GM12878 (cell line): Measurements from ENCODE around the gene IL4. TPM values are rescaled to one million over a fixed set of nuclear protein-coding genes. Genes with fewer than 3 reads are reported as not detected.

Experiments
- polyA plus RNA-seq, 11 experiments: library from polyadenylated mRNA; depleted of rRNA in 4 of 11; unstranded in 6 of 11; stranded (reverse) in 5 of 11; fragments of >200 nt; fragmentation: Nextera tagmentation in 4 of 11; fragmentation: Illumina TruSeq in 1 of 11; extraction: Ambion mirVana in 4 of 11; extraction: Trizol in 1 of 11; gene quantifications; 1 replicate in 1 of 11; 2 replicates in 10 of 11; pipeline versions ENCODE4 v1.2.1 to v1.2.3, GENCODE V29; 2011 to 2016; ENCODE audit warnings: inconsistent platforms in 2 of 11, missing spikeins in 2 of 11, low read depth in 1 of 11
- total RNA-seq, 4 experiments: library from RNA; depleted of rRNA in 3 of 4; stranded (reverse); fragments of >200 nt in 3 of 4; fragmentation: Illumina TruSeq in 1 of 4; extraction: Trizol in 1 of 4; gene quantifications; 2 replicates each; pipeline versions ENCODE4 v1.2.1 to v1.2.3, GENCODE V29; 2013 to 2021

IL4 gene
- total and polyA plus RNA-seq, 10 of the 15 experiments (the other 5 are each of a cell fraction or from before 2014, with no cell fraction given), result 0.20 to 0.80 (median 0.50) TPM; not detected in 7

Other genes starting within 250 kb of the IL4 start
Only the 7 nearest of the 12 such genes appear.
- not detected in 2 replicates for gene IL5, start 130.5 kb upstream of the IL4 start, total RNA-seq (2014; rRNA removed)
- gene IL5, start 130.5 kb upstream of the IL4 start, total RNA-seq (2014; rRNA removed; fragmentation: Illumina TruSeq; extraction: Trizol), result not detected in 2 replicates
- not detected in 2 replicates for gene IL5, start 130.5 kb upstream of the IL4 start, total RNA-seq (2021)
- gene IL5, start 130.5 kb upstream of the IL4 start, polyA plus RNA-seq (2011; rRNA removed), result not detected in 2 replicates
- gene IL5, start 130.5 kb upstream of the IL4 start, polyA plus RNA-seq (2014; fragmentation: Illumina TruSeq; extraction: Trizol), result not detected in 2 replicates
- not detected for gene IL5, start 130.5 kb upstream of the IL4 start, polyA plus RNA-seq (2014; fragmentation: Nextera tagmentation; extraction: Ambion mirVana)
- not detected in 2 replicates for gene IL5, start 130.5 kb upstream of the IL4 start, polyA plus RNA-seq (2014; rRNA removed)
- not detected for gene IL5, start 130.5 kb upstream of the IL4 start, polyA plus RNA-seq (2016; fragmentation: Nextera tagmentation; extraction: Ambion mirVana)
- 23.6 and 29.2 TPM in 2 replicates for gene RAD50, start 117.0 kb upstream of the IL4 start, total RNA-seq (2014; rRNA removed)
- gene RAD50, start 117.0 kb upstream of the IL4 start, total RNA-seq (2014; rRNA removed; fragmentation: Illumina TruSeq; extraction: Trizol), result 55.2 and 59.2 TPM in 2 replicates
- 43.7 and 48.6 TPM in 2 replicates for gene RAD50, start 117.0 kb upstream of the IL4 start, total RNA-seq (2021)
- 47.2 and 67.3 TPM in 2 replicates for gene RAD50, start 117.0 kb upstream of the IL4 start, polyA plus RNA-seq (2011; rRNA removed)
- 46.8 and 52.9 TPM in 2 replicates for gene RAD50, start 117.0 kb upstream of the IL4 start, polyA plus RNA-seq (2014; fragmentation: Illumina TruSeq; extraction: Trizol)
- 10 to 100 TPM; 12.8 to 19.5 TPM for gene RAD50, start 117.0 kb upstream of the IL4 start, polyA plus RNA-seq (2014; fragmentation: Nextera tagmentation; extraction: Ambion mirVana)
- gene RAD50, start 117.0 kb upstream of the IL4 start, polyA plus RNA-seq (2014; rRNA removed), result 20.9 and 23.7 TPM in 2 replicates
- gene RAD50, start 117.0 kb upstream of the IL4 start, polyA plus RNA-seq (2016; fragmentation: Nextera tagmentation; extraction: Ambion mirVana), result 10 to 100 TPM; 67.6 to 68.6 TPM
- 0.05 and 0.40 TPM in 2 replicates for gene IL13, start 15.8 kb upstream of the IL4 start, total RNA-seq (2014; rRNA removed)
- not detected in 2 replicates for gene IL13, start 15.8 kb upstream of the IL4 start, total RNA-seq (2014; rRNA removed; fragmentation: Illumina TruSeq; extraction: Trizol)
- gene IL13, start 15.8 kb upstream of the IL4 start, total RNA-seq (2021), result not detected in 2 replicates
- 0.11 and 0.13 TPM in 2 replicates for gene IL13, start 15.8 kb upstream of the IL4 start, polyA plus RNA-seq (2011; rRNA removed)
- 0.06 TPM in 1 of 2 replicates, not detected in the other for gene IL13, start 15.8 kb upstream of the IL4 start, polyA plus RNA-seq (2014; fragmentation: Illumina TruSeq; extraction: Trizol)
- gene IL13, start 15.8 kb upstream of the IL4 start, polyA plus RNA-seq (2014; fragmentation: Nextera tagmentation; extraction: Ambion mirVana), result not detected
- gene IL13, start 15.8 kb upstream of the IL4 start, polyA plus RNA-seq (2014; rRNA removed), result 0.10 and 0.11 TPM in 2 replicates
- gene IL13, start 15.8 kb upstream of the IL4 start, polyA plus RNA-seq (2016; fragmentation: Nextera tagmentation; extraction: Ambion mirVana), result not detected
- gene KIF3A, start 63.6 kb downstream of the IL4 start, total RNA-seq (2014; rRNA removed), result 3.8 and 4.6 TPM in 2 replicates
- gene KIF3A, start 63.6 kb downstream of the IL4 start, total RNA-seq (2014; rRNA removed; fragmentation: Illumina TruSeq; extraction: Trizol), result 12.3 and 14.9 TPM in 2 replicates
- gene KIF3A, start 63.6 kb downstream of the IL4 start, total RNA-seq (2021), result 8.7 and 9.3 TPM in 2 replicates
- 36.5 and 65.9 TPM in 2 replicates for gene KIF3A, start 63.6 kb downstream of the IL4 start, polyA plus RNA-seq (2011; rRNA removed)
- gene KIF3A, start 63.6 kb downstream of the IL4 start, polyA plus RNA-seq (2014; fragmentation: Illumina TruSeq; extraction: Trizol), result 10.7 and 14.1 TPM in 2 replicates
- gene KIF3A, start 63.6 kb downstream of the IL4 start, polyA plus RNA-seq (2014; fragmentation: Nextera tagmentation; extraction: Ambion mirVana), result 1 to 10 TPM; 2.7 to 3.0 TPM
- gene KIF3A, start 63.6 kb downstream of the IL4 start, polyA plus RNA-seq (2014; rRNA removed), result 4.7 and 6.7 TPM in 2 replicates
- 10 to 100 TPM; 11.5 to 12.1 TPM for gene KIF3A, start 63.6 kb downstream of the IL4 start, polyA plus RNA-seq (2016; fragmentation: Nextera tagmentation; extraction: Ambion mirVana)
- 3.4 and 4.4 TPM in 2 replicates for gene CCNI2, start 73.4 kb downstream of the IL4 start, total RNA-seq (2014; rRNA removed)
- gene CCNI2, start 73.4 kb downstream of the IL4 start, total RNA-seq (2014; rRNA removed; fragmentation: Illumina TruSeq; extraction: Trizol), result 2.2 and 3.1 TPM in 2 replicates
- 3.4 and 4.8 TPM in 2 replicates for gene CCNI2, start 73.4 kb downstream of the IL4 start, total RNA-seq (2021)
- 1.8 and 2.2 TPM in 2 replicates for gene CCNI2, start 73.4 kb downstream of the IL4 start, polyA plus RNA-seq (2011; rRNA removed)
- gene CCNI2, start 73.4 kb downstream of the IL4 start, polyA plus RNA-seq (2014; fragmentation: Illumina TruSeq; extraction: Trizol), result 0.97 and 2.9 TPM in 2 replicates
- 1 to 10 TPM; 3.1 to 8.0 TPM for gene CCNI2, start 73.4 kb downstream of the IL4 start, polyA plus RNA-seq (2014; fragmentation: Nextera tagmentation; extraction: Ambion mirVana)
- 2.9 and 4.6 TPM in 2 replicates for gene CCNI2, start 73.4 kb downstream of the IL4 start, polyA plus RNA-seq (2014; rRNA removed)
- 1 to 10 TPM; 2.7 to 3.6 TPM for gene CCNI2, start 73.4 kb downstream of the IL4 start, polyA plus RNA-seq (2016; fragmentation: Nextera tagmentation; extraction: Ambion mirVana)
- 31.0 and 35.7 TPM in 2 replicates for gene SEPTIN8, start 103.2 kb downstream of the IL4 start, total RNA-seq (2014; rRNA removed)
- 26.5 and 27.8 TPM in 2 replicates for gene SEPTIN8, start 103.2 kb downstream of the IL4 start, total RNA-seq (2014; rRNA removed; fragmentation: Illumina TruSeq; extraction: Trizol)
- gene SEPTIN8, start 103.2 kb downstream of the IL4 start, total RNA-seq (2021), result 39.0 and 42.0 TPM in 2 replicates
- gene SEPTIN8, start 103.2 kb downstream of the IL4 start, polyA plus RNA-seq (2011; rRNA removed), result 82.7 and 96.1 TPM in 2 replicates
- gene SEPTIN8, start 103.2 kb downstream of the IL4 start, polyA plus RNA-seq (2014; fragmentation: Illumina TruSeq; extraction: Trizol), result 40.2 and 40.7 TPM in 2 replicates
- 1 to 10 TPM; 6.1 to 7.6 TPM for gene SEPTIN8, start 103.2 kb downstream of the IL4 start, polyA plus RNA-seq (2014; fragmentation: Nextera tagmentation; extraction: Ambion mirVana)
- gene SEPTIN8, start 103.2 kb downstream of the IL4 start, polyA plus RNA-seq (2014; rRNA removed), result 33.2 and 34.7 TPM in 2 replicates
- gene SEPTIN8, start 103.2 kb downstream of the IL4 start, polyA plus RNA-seq (2016; fragmentation: Nextera tagmentation; extraction: Ambion mirVana), result 10 to 100 TPM; 21.8 to 21.9 TPM
- gene SOWAHA, start 139.3 kb downstream of the IL4 start, total RNA-seq (2014; rRNA removed), result 0.05 TPM in 1 of 2 replicates, not detected in the other
- gene SOWAHA, start 139.3 kb downstream of the IL4 start, total RNA-seq (2014; rRNA removed; fragmentation: Illumina TruSeq; extraction: Trizol), result 0.04 TPM in 1 of 2 replicates, not detected in the other
- 0.10 TPM in 1 of 2 replicates, not detected in the other for gene SOWAHA, start 139.3 kb downstream of the IL4 start, total RNA-seq (2021)
- gene SOWAHA, start 139.3 kb downstream of the IL4 start, polyA plus RNA-seq (2011; rRNA removed), result 0.37 TPM in 2 replicates
- 0.04 and 0.10 TPM in 2 replicates for gene SOWAHA, start 139.3 kb downstream of the IL4 start, polyA plus RNA-seq (2014; fragmentation: Illumina TruSeq; extraction: Trizol)
- gene SOWAHA, start 139.3 kb downstream of the IL4 start, polyA plus RNA-seq (2014; fragmentation: Nextera tagmentation; extraction: Ambion mirVana), result under 1 TPM in 1 of 2 experiments, not detected in 1; 0.02 TPM
- 0.05 TPM in 1 of 2 replicates, not detected in the other for gene SOWAHA, start 139.3 kb downstream of the IL4 start, polyA plus RNA-seq (2014; rRNA removed)
- gene SOWAHA, start 139.3 kb downstream of the IL4 start, polyA plus RNA-seq (2016; fragmentation: Nextera tagmentation; extraction: Ambion mirVana), result not detected